H1 (cell line): Measurements from ENCODE around the gene MYD88. TPM values are rescaled to one million over a fixed set of nuclear protein-coding genes. Genes with fewer than 3 reads are reported as not detected.

Experiments used
- CTCF ChIA-PET: fragments of 300-600 bp; sonication (Branson Sonifier 250); formaldehyde crosslinking; loops from one replicate; lab custom pipeline; 2021; ENCODE audit not compliant: partially characterized antibody; lab: Charles Lee
- POLR2A ChIA-PET: fragments of 300-600 bp; sonication (Branson Sonifier 250); formaldehyde crosslinking; loops from one replicate; lab custom pipeline; 2021; ENCODE audit warnings: inconsistent platforms; ENCODE audit not compliant: partially characterized antibody; lab: Charles Lee
- DNase-seq, 2 experiments: peaks; one replicate each; pipeline versions ENCODE4 v3.0.0 to v3.0.0-alpha.2; 2010 to 2022; ENCODE audit warnings: low spot score in 2 of 2, low read depth in 1 of 2, mixed read lengths in 1 of 2
- FAIRE-seq: peaks from 2 replicates; lab custom pipeline; 2011; peaks lifted over from hg19 to GRCh38; lab: Jason Lieb, UNC
- H2AFZ ChIP-seq: 2 replicates; pipeline ENCODE4 v1.8.1; 2012; ENCODE audit warnings: low read length, inconsistent platforms
- H2AK5ac ChIP-seq: 2 replicates; pipeline ENCODE4 v1.6.1; 2013; ENCODE audit warnings: low read depth, low read length
- H2BK120ac ChIP-seq: replicated peaks from 2 replicates; pipeline ENCODE3; 2013; ENCODE audit warnings: low read depth, low read length, inconsistent platforms
- H2BK12ac ChIP-seq: 2 replicates; pipeline ENCODE4 v1.6.1; 2013; ENCODE audit warnings: low read depth, low read length
- H2BK15ac ChIP-seq: 2 replicates; pipeline ENCODE4 v1.6.1; 2013; ENCODE audit warnings: low read length
- H2BK20ac ChIP-seq: 2 replicates; pipeline ENCODE4 v1.6.1; 2013; ENCODE audit warnings: low read length
- H2BK5ac ChIP-seq: 2 replicates; pipeline ENCODE4 v1.6.1; 2013; ENCODE audit warnings: low read depth, low read length
- H3K14ac ChIP-seq: 2 replicates; pipeline ENCODE4 v1.6.1; 2013; ENCODE audit warnings: inconsistent platforms; ENCODE audit not compliant: insufficient read length
- H3K18ac ChIP-seq: 2 replicates; pipeline ENCODE4 v1.6.1; 2013; ENCODE audit warnings: low read length; ENCODE audit errors: extremely low read depth
- H3K23ac ChIP-seq: 2 replicates; pipeline ENCODE4 v1.6.1; 2013; ENCODE audit warnings: inconsistent platforms; ENCODE audit not compliant: insufficient read length
- H3K23me2 ChIP-seq: 2 replicates; pipeline ENCODE4 v1.6.1; 2013; ENCODE audit warnings: low read depth, low read length
- H3K27ac ChIP-seq: 2 replicates; pipeline ENCODE4 v1.6.1; 2011; ENCODE audit warnings: low read depth, low read length, inconsistent platforms
- H3K27me3 ChIP-seq, 4 experiments: replicated peaks in 1 of 4; 1 replicate in 1 of 4; 2 replicates in 3 of 4; pipeline versions ENCODE4 v1.6.1 to v1.8.1; 2011 to 2013; ENCODE audit warnings: low read length in 3 of 4, mild to moderate bottlenecking in 3 of 4, inconsistent platforms in 2 of 4, mixed read lengths in 2 of 4, moderate library complexity in 1 of 4; ENCODE audit not compliant: control insufficient read depth in 3 of 4, insufficient read depth in 3 of 4; ENCODE audit errors: extremely low read depth in 1 of 4
- H3K36me3 ChIP-seq, 4 experiments: 2 replicates each; pipeline versions ENCODE4 v1.6.1 to v1.8.1; 2011 to 2013; ENCODE audit warnings: mild to moderate bottlenecking in 4 of 4, low read length in 3 of 4, moderate library complexity in 2 of 4, control low read depth in 1 of 4, inconsistent platforms in 1 of 4; ENCODE audit not compliant: insufficient read depth in 4 of 4, control insufficient read depth in 2 of 4
- H3K4ac ChIP-seq: replicated peaks from 2 replicates; pipeline ENCODE3; 2013; ENCODE audit warnings: low read length, low read depth, mixed read lengths, inconsistent platforms; ENCODE audit not compliant: insufficient read length
- H3K4me1 ChIP-seq, 4 experiments: replicated peaks in 1 of 4; 1 replicate in 1 of 4; 2 replicates in 3 of 4; pipeline versions ENCODE4 v1.6.1 to v1.8.1; 2011 to 2013; ENCODE audit warnings: low read length in 3 of 4, inconsistent platforms in 2 of 4, mixed read lengths in 1 of 4; ENCODE audit not compliant: insufficient read depth in 4 of 4, control insufficient read depth in 3 of 4
- H3K4me2 ChIP-seq, 2 experiments: 2 replicates each; pipeline versions ENCODE4 v1.6.1 to v1.8.1; 2011 to 2013; ENCODE audit warnings: low read depth in 2 of 2, low read length in 2 of 2, control low read depth in 1 of 2, inconsistent platforms in 1 of 2, mild to moderate bottlenecking in 1 of 2; ENCODE audit not compliant: insufficient read depth in 1 of 2
- H3K4me3 ChIP-seq, 4 experiments: fragments of 200-600, 300-600 bp in 1 of 4; sonication (generic), shearing (Covaris generic), sonication (Bioruptor Twin) in 1 of 4; 2 replicates each; pipeline versions ENCODE4 v1.5.1 to v1.8.1; 2011 to 2016; ENCODE audit warnings: low read length in 4 of 4, low read depth in 3 of 4, control low read depth in 2 of 4, inconsistent platforms in 2 of 4, mild to moderate bottlenecking in 2 of 4, mixed read lengths in 1 of 4, moderate library complexity in 1 of 4; ENCODE audit not compliant: insufficient read depth in 2 of 4; ENCODE audit errors: extremely low read depth in 1 of 4
- H3K56ac ChIP-seq: replicated peaks from 2 replicates; pipeline ENCODE3; 2013; ENCODE audit warnings: low read depth, mild to moderate bottlenecking, mixed read lengths, low read length, inconsistent platforms; ENCODE audit not compliant: insufficient read length
- H3K79me1 ChIP-seq: 2 replicates; pipeline ENCODE4 v1.6.1; 2013; ENCODE audit warnings: low read depth, low read length, control low read depth
- H3K79me2 ChIP-seq, 2 experiments: 2 replicates each; pipeline versions ENCODE4 v1.6.1 to v1.8.1; 2012 to 2013; ENCODE audit warnings: low read length in 2 of 2, mild to moderate bottlenecking in 2 of 2, inconsistent platforms in 1 of 2; ENCODE audit not compliant: insufficient read depth in 2 of 2, control insufficient read depth in 1 of 2
- H3K9ac ChIP-seq, 4 experiments: replicated peaks in 1 of 4; 1 replicate in 1 of 4; 2 replicates in 3 of 4; pipeline versions ENCODE4 v1.6.1 to v1.8.1; 2011 to 2013; ENCODE audit warnings: low read depth in 3 of 4, low read length in 3 of 4, control low read depth in 2 of 4, mild to moderate bottlenecking in 2 of 4, moderate library complexity in 2 of 4, inconsistent platforms in 1 of 4; ENCODE audit errors: extremely low read depth in 1 of 4
- H3K9me3 ChIP-seq, 2 experiments: 2 replicates each; pipeline versions ENCODE4 v1.6.1 to v1.8.1; 2012 to 2013; ENCODE audit warnings: mild to moderate bottlenecking in 2 of 2, moderate library complexity in 2 of 2, control low read depth in 1 of 2, inconsistent platforms in 1 of 2, low read depth in 1 of 2, low read length in 1 of 2, mixed read lengths in 1 of 2; ENCODE audit not compliant: insufficient read depth in 2 of 2
- H4K20me1 ChIP-seq, 2 experiments: replicated peaks in 1 of 2; 2 replicates each; pipeline versions ENCODE3 to v1.8.1; 2011 to 2013; ENCODE audit warnings: inconsistent platforms in 2 of 2, low read length in 2 of 2, mild to moderate bottlenecking in 1 of 2; ENCODE audit not compliant: insufficient read depth in 2 of 2, control insufficient read depth in 1 of 2
- H4K5ac ChIP-seq: 2 replicates; pipeline ENCODE4 v1.6.1; 2013; ENCODE audit warnings: low read length, low read depth, mixed read lengths, inconsistent platforms; ENCODE audit not compliant: insufficient read length
- H4K8ac ChIP-seq: 2 replicates; pipeline ENCODE4 v1.8.0; 2013; ENCODE audit warnings: mild to moderate bottlenecking, moderate library complexity, low read length, inconsistent platforms; ENCODE audit not compliant: insufficient read depth; ENCODE audit errors: extremely low read depth
- H4K91ac ChIP-seq: replicated peaks from 2 replicates; pipeline ENCODE3; 2013; ENCODE audit warnings: low read length, mixed read lengths, inconsistent platforms; ENCODE audit not compliant: insufficient read length
- BCL11A ChIP-seq, 2 experiments: IDR thresholded peaks; one replicate each; pipeline ENCODE4 v1.6.1; 2011; ENCODE audit warnings: low read depth in 2 of 2, low read length in 2 of 2, mild to moderate bottlenecking in 2 of 2
- EGR1 ChIP-seq: IDR thresholded peaks from 2 replicates; pipeline ENCODE4 v1.6.1; 2011; ENCODE audit warnings: low read depth, low read length, borderline replicate concordance
- SUZ12 ChIP-seq: fragments of 200-600 bp; sonication (generic); IDR thresholded peaks from 2 replicates; pipeline ENCODE4 v1.6.1; 2012; ENCODE audit warnings: mild to moderate bottlenecking, inconsistent platforms, low read length, moderate library complexity, mixed read lengths
- WGBS, 2 experiments: shearing (Covaris generic) in 1 of 2; methylation state at CpG; one replicate each; pipeline versions ENCODE4 v1.1.6 to v1.1.7; 2013 to 2015; ENCODE audit warnings: low lambda C conversion rate in 2 of 2, mixed read lengths in 2 of 2, inconsistent platforms in 1 of 2, low coverage in 1 of 2, missing lambda C conversion rate in 1 of 2; ENCODE audit not compliant: insufficient replicate concordance in 2 of 2, insufficient coverage in 1 of 2, insufficient read length in 1 of 2; ENCODE audit errors: extremely low coverage in 1 of 2, missing lambda C conversion rate in 1 of 2; 5-methylcytosine and 5-hydroxymethylcytosine counted together
- polyA plus RNA-seq, 7 experiments: library from polyadenylated mRNA; depleted of rRNA in 3 of 7; stranded (reverse) in 5 of 7; unstranded in 2 of 7; fragments of >200 nt in 5 of 7; fragments of 200-250 nt in 2 of 7; gene quantifications; 1 replicate in 5 of 7; 2 replicates in 1 of 7; 4 replicates in 1 of 7; pipeline versions ENCODE4 v1.2.1 to v1.2.3, GENCODE V29; 2011 to 2013; ENCODE audit warnings: missing spikeins in 2 of 7, mixed read lengths in 2 of 7
- total RNA-seq: library from RNA; stranded (reverse); fragmentation: NEBNext Ultra II Directional; extraction: Animal tissue kit (Norgen Biotek cat#: 25700); gene quantifications from 2 replicates; pipeline ENCODE4 v1.2.1, GENCODE V29; 2021

Gene MYD88
- total and polyA plus RNA-seq, 2 of the 8 experiments (the other 6 are each of a cell fraction or from before 2014, with no cell fraction given) = 22.1 to 22.5 TPM

DNA sequence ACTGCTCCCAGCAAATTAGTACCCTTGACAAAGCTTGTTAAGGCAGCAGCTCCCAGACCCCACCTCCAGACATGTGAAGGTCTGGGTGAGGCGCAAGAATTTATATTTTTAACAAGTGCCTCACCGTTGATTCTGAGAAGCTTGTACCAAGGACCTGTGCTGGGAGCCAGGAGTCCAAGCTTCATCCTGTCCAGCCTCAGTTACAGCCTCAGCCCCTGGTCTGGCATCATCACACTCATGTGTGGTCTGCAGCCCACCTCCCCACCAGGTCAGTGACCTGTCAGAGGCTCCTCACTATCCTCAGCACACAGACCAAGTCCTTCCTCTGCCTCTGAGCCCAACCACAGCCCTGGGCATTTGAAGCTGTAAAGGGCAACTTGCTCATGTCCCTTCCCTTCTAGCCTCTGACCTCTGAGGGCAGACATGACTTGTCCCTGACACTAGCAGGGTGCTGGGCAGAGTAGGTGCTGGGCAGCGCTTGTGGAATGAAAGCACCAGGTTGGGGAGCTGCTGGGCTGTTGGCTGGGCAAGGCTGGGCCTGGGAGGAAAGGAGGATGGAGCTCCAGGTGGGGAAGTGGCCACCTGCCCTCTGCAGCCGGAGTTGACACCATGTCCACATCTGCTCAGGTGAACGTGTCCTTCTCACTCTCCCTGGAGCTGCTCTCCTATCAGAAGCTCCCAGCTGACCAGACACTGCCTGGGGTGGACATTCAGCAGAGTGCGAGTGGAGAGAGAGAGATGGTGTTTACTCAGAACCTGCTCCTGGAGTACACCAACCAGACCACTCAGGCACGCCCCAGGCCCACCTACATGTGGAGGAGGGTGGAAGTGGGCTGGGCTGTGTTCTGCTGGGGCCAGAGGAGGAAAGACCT lies 18.4 kb upstream of the MYD88 start:
- Histone ChIP-seq H2BK20ac (no peak overlapping the region), H2BK15ac (no peak overlapping the region), H4K5ac (no peak overlapping the region), H3K79me1 (no peaks in the 10 kb centered on the region), H3K36me3 (peaks cover 4 to 22% (median 14%) of the 10 kb centered on the region in 4 experiments; a peak in 6 of 8 replicates), H3K9ac (no peak overlapping the region), H4K20me1 (peaks cover 0 to 11% of the 10 kb centered on the region in 2 experiments), H4K91ac (no peak overlapping the region), H3K14ac (no peak overlapping the region), H3K4me1 (no peaks in the 10 kb centered on the region), H3K4ac (no peak overlapping the region), H2AFZ (no peak overlapping the region), H3K23me2 (no peaks in the 10 kb centered on the region), H3K18ac (no peak overlapping the region), H3K27ac (no peak overlapping the region), H3K56ac (no peak overlapping the region), H2BK120ac (no peak overlapping the region), H3K23ac (no peak overlapping the region), H3K4me3 (no peak overlapping the region), H4K8ac (no peak overlapping the region), H2BK12ac (no peak overlapping the region), H3K4me2 (no peak overlapping the region), H3K27me3 (no peaks in the 10 kb centered on the region), H3K9me3 (no peaks in the 10 kb centered on the region; a peak in 1 of 4 replicates), H3K79me2 (no peaks in the 10 kb centered on the region), H2AK5ac (no peak overlapping the region), H2BK5ac (no peak overlapping the region)
- 94% methylated on average over 7 of the region's 7 CpGs; no CpG with 5 or more reads in 1 of the 2 experiments for WGBS, 2 experiments
- FAIRE-seq (no peak), DNase-seq (no peak)
- POLR2A ChIA-PET = interaction anchor here (0.9 to 4.2 kb wide), 6 partner anchors 12 to 177 kb away, joined by 3 to 20 read pairs (median 4); no protein-coding TSS in a partner anchor
- CTCF ChIA-PET = interaction anchor here (0.8 to 8.8 kb wide), 11 partner anchors 8 to 360 kb away, joined by 3 to 105 read pairs (median 5); partner anchors contain the start of gene SLC22A14
- no peak for TF ChIP-seq EGR1
- TF ChIP-seq SUZ12 = no peak
- TF ChIP-seq BCL11A (IDR thresholded peaks at IDR 0.05; ENCODE audit: low read depth in 2 of 2, low read length in 2 of 2) = no peak
